ENCODE data around the gene DSCAM. TPM values are rescaled to one million over a fixed set of nuclear protein-coding genes. Genes with fewer than 3 reads are reported as not detected.

Gene DSCAM
- total RNA-seq, 1 experiment from 2014 or later = 0.13 TPM

DNA sequence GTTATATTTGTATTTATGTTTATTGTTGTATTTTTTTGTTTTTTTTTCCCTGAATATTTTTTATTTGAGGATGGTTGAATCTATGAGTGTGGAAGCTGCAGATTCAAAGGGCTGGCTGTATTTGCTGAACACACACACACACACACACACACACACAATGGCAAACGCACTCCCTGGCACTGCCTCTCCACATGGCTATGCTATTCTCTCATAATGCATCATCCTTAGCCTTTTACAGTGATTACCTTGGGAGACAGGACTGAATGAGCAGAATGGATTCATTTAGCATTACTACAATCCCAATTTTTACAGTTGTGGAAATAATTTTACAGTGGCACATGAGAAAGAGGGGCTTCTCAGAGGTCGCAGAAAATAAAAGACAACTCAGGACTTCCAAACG is 589.6 kb downstream of the DSCAM start (continued):
- TF ChIP-seq JUN (CRISPR knock-in tag; IDR thresholded peaks at IDR 0.05) = no peak
- no peak for TF ChIP-seq ATF1 (CRISPR knock-in tag; IDR thresholded peaks at IDR 0.05)
- TF ChIP-seq, protein P1, sequence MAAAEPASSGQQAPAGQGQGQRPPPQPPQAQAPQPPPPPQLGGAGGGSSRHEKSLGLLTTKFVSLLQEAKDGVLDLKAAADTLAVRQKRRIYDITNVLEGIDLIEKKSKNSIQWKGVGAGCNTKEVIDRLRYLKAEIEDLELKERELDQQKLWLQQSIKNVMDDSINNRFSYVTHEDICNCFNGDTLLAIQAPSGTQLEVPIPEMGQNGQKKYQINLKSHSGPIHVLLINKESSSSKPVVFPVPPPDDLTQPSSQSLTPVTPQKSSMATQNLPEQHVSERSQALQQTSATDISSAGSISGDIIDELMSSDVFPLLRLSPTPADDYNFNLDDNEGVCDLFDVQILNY (CRISPR knock-in tag; IDR thresholded peaks at IDR 0.05) = no peak
- TF ChIP-seq, protein P2, sequence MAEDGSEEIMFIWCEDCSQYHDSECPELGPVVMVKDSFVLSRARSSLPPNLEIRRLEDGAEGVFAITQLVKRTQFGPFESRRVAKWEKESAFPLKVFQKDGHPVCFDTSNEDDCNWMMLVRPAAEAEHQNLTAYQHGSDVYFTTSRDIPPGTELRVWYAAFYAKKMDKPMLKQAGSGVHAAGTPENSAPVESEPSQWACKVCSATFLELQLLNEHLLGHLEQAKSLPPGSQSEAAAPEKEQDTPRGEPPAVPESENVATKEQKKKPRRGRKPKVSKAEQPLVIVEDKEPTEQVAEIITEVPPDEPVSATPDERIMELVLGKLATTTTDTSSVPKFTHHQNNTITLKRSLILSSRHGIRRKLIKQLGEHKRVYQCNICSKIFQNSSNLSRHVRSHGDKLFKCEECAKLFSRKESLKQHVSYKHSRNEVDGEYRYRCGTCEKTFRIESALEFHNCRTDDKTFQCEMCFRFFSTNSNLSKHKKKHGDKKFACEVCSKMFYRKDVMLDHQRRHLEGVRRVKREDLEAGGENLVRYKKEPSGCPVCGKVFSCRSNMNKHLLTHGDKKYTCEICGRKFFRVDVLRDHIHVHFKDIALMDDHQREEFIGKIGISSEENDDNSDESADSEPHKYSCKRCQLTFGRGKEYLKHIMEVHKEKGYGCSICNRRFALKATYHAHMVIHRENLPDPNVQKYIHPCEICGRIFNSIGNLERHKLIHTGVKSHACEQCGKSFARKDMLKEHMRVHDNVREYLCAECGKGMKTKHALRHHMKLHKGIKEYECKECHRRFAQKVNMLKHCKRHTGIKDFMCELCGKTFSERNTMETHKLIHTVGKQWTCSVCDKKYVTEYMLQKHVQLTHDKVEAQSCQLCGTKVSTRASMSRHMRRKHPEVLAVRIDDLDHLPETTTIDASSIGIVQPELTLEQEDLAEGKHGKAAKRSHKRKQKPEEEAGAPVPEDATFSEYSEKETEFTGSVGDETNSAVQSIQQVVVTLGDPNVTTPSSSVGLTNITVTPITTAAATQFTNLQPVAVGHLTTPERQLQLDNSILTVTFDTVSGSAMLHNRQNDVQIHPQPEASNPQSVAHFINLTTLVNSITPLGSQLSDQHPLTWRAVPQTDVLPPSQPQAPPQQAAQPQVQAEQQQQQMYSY (CRISPR knock-in tag; IDR thresholded peaks at IDR 0.05) = no peak
- TF ChIP-seq ZNF425 (CRISPR knock-in tag; conservative IDR thresholded peaks at IDR 0.05) = no peak
- no peak for TF ChIP-seq TEAD4 (CRISPR knock-in tag; IDR thresholded peaks at IDR 0.05)
- TF ChIP-seq RELA (CRISPR knock-in tag; IDR thresholded peaks at IDR 0.05; ENCODE audit: borderline replicate concordance) = no peak

GRCh38 chr21:40255518-40256444 is 591.2 kb downstream of the DSCAM start:
- no peak for ATAC-seq
- no peak overlapping the region for H3K4me3 Mint-ChIP-seq
- ChIA-PET CTCF (no interaction called here), POLR2A (no interaction called here)
- TF ChIP-seq NR2C2 (CRISPR knock-in tag; IDR thresholded peaks at IDR 0.05) (no peak), ZNF121 (CRISPR knock-in tag; IDR thresholded peaks at IDR 0.05) (no peak), GTF2I (CRISPR knock-in tag; conservative IDR thresholded peaks at IDR 0.05) (no peak), ZNF219 (CRISPR knock-in tag; IDR thresholded peaks at IDR 0.05; ENCODE audit: borderline replicate concordance) (no peak), ZSCAN18 (CRISPR knock-in tag; IDR thresholded peaks at IDR 0.05) (no peak), GRHL2 (CRISPR knock-in tag; IDR thresholded peaks at IDR 0.05; ENCODE audit: insufficient replicate concordance, severe bottlenecking) (no peak), ZNF425 (CRISPR knock-in tag; conservative IDR thresholded peaks at IDR 0.05) (no peak), ZNF416 (CRISPR knock-in tag; IDR thresholded peaks at IDR 0.05) (no peak), MYBL2 (CRISPR knock-in tag; IDR thresholded peaks at IDR 0.05) (no peak), ETV6 (CRISPR knock-in tag; IDR thresholded peaks at IDR 0.05) (no peak)
- TF ChIP-seq, protein P3, sequence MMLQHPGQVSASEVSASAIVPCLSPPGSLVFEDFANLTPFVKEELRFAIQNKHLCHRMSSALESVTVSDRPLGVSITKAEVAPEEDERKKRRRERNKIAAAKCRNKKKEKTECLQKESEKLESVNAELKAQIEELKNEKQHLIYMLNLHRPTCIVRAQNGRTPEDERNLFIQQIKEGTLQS (CRISPR knock-in tag; conservative IDR thresholded peaks at IDR 0.05) = no peak
- DNase-seq (ENCODE audit: low spot score) = no peak
- H3K27ac Mint-ChIP-seq = no peak overlapping the region
- no peaks in the 10 kb centered on the region; the same call in 1 of the 2 replicates for H3K4me1 Mint-ChIP-seq
- no peaks in the 10 kb centered on the region; the same call in 1 of the 2 replicates for H3K27me3 Mint-ChIP-seq (ENCODE audit: low read depth)
- H3K36me3 Mint-ChIP-seq = peaks cover 9% of the 10 kb centered on the region
- H3K9me3 Mint-ChIP-seq = peaks cover 20% of the 10 kb centered on the region
